T-helper 1 cell treated with Interleukin-12 subunit alpha and Interleukin-12 subunit beta and Interleukin-4 antibody, amounts not matched to agents 30 ng/mL and 1 ng/mL, for 36 hours (primary cell): ENCODE data around the gene CFD. TPM values are rescaled to one million over a fixed set of nuclear protein-coding genes. Genes with fewer than 3 reads are reported as not detected.
"Not testable (repeated sequence)": the region's sequence is repeated elsewhere in the genome, so short reads cannot be mapped to it uniquely, and the experiment has no call there.

ENCODE experiments used
- intact Hi-C: fragments of 100-400 bp; cut with micrococcal nuclease; formaldehyde crosslinking; loops from one replicate; pipeline ENCODE4 v1.15.1; 2024
- total RNA-seq: library from RNA; stranded (reverse); gene quantifications from 2 replicates; pipeline ENCODE4 v1.2.3, GENCODE V29; 2022

CFD gene
- total RNA-seq, 1 donor from 2014 or later = 1.0 TPM

GRCh38 chr19:825897-826644 is 33.4 kb upstream of the CFD start:
- intact Hi-C loops = no loop called here

GRCh38 chr19:827314-827709 is 32.2 kb upstream of the CFD start:
- intact Hi-C loops = no loop called here

- intact Hi-C loops = no loop called here
These were observed 31.6 kb upstream of the CFD start, which contains the start of gene AZU1 for GRCh38 chr19:827710-828321. Gene AZU1 (plus strand): TSS chr19:827837. CDS start chr19:827847, 10 bp downstream.

- intact Hi-C loops = no loop called here
These were observed 30.2 kb upstream of the CFD start for GRCh38 chr19:829129-829758.

- intact Hi-C loops = no loop called here
These were observed 27.8 kb upstream of the CFD start for GRCh38 chr19:831407-832369.

- intact Hi-C loops = no loop called here
These were observed 25.2 kb upstream of the CFD start for GRCh38 chr19:834216-834615.

- intact Hi-C loops = no loop called here
These were observed 24.2 kb upstream of the CFD start for GRCh38 chr19:835210-835810.

- intact Hi-C loops = no loop called here
These were observed 18.8 kb upstream of the CFD start, which contains the start of gene PRTN3 for GRCh38 chr19:840519-841206. Gene PRTN3 (plus strand): TSS chr19:840999. CDS start chr19:841009, 10 bp downstream.

GRCh38 chr19:842802-843179 is 16.7 kb upstream of the CFD start:
- intact Hi-C loops = not testable (repeated sequence)

GRCh38 chr19:843180-843835 is 16.2 kb upstream of the CFD start:
- intact Hi-C loops = no loop called here

- intact Hi-C loops = no loop called here
These were observed 15.5 kb upstream of the CFD start for GRCh38 chr19:843836-844545.

GRCh38 chr19:844546-844971 is 14.9 kb upstream of the CFD start:
- intact Hi-C loops = no loop called here

- intact Hi-C loops = no loop called here
These were observed 13.6 kb upstream of the CFD start for GRCh38 chr19:845707-846521.

GRCh38 chr19:848386-848921 is 11.0 kb upstream of the CFD start:
- intact Hi-C loops = no loop called here

GRCh38 chr19:849195-849594 is 10.3 kb upstream of the CFD start:
- intact Hi-C loops = not testable (repeated sequence)

GRCh38 chr19:850221-850978 is 9.1 kb upstream of the CFD start:
- intact Hi-C loops = no loop called here

- intact Hi-C loops = no loop called here
These were observed 8.5 kb upstream of the CFD start for GRCh38 chr19:850979-851335.
